Fibroblast of peridontal ligament (primary cell): ENCODE measurements around the gene SPRED1.
"Not testable (repeated sequence)": the region's sequence is repeated elsewhere in the genome, so short reads cannot be mapped to it uniquely, and the experiment has no call there.

Experiments
- DNase-seq: peaks from one replicate; pipeline ENCODE4 v3.0.0-alpha.2; 2010; ENCODE audit errors: extremely low read depth

The SPRED1 gene

GRCh38 chr15:38231436-38231835, 21.2 kb upstream of the SPRED1 start:
- DNase-seq: no peak

- not testable (repeated sequence) for DNase-seq
Measured at GRCh38 chr15:38237021-38237420, 15.6 kb upstream of the SPRED1 start.

GRCh38 chr15:38238311-38238710, 14.3 kb upstream of the SPRED1 start:
- DNase-seq: no peak

- DNase-seq: peak; percentile 9
Measured at GRCh38 chr15:38242055-38242454, 10.6 kb upstream of the SPRED1 start.

- no peak for DNase-seq
Measured at GRCh38 chr15:38243278-38244055, 9.2 kb upstream of the SPRED1 start.

GRCh38 chr15:38247336-38247735, 5.3 kb upstream of the SPRED1 start:
- DNase-seq: peak; percentile 25

- DNase-seq: peak; percentile 69
Measured at GRCh38 chr15:38253351-38253781, 730 bp downstream of the SPRED1 start.

- DNase-seq: peak; percentile 61
Measured at GRCh38 chr15:38254051-38254883, 1.6 kb downstream of the SPRED1 start.

- DNase-seq: peak; percentile 43
Measured at GRCh38 chr15:38255690-38256089, 3.1 kb downstream of the SPRED1 start.

- DNase-seq: peak; percentile 40
Measured at GRCh38 chr15:38257676-38258075, 5.0 kb downstream of the SPRED1 start.

GRCh38 chr15:38259134-38259533, 6.5 kb downstream of the SPRED1 start:
- no peak for DNase-seq

GRCh38 chr15:38260077-38260476, 7.4 kb downstream of the SPRED1 start:
- DNase-seq: no peak

GRCh38 chr15:38263251-38263650, 10.6 kb downstream of the SPRED1 start:
- no peak for DNase-seq

- DNase-seq: peak; percentile 63
Measured at GRCh38 chr15:38263996-38264395, 11.4 kb downstream of the SPRED1 start.

GRCh38 chr15:38266247-38266986, 13.8 kb downstream of the SPRED1 start:
- peak; percentile 69 for DNase-seq

GRCh38 chr15:38267421-38268022, 14.9 kb downstream of the SPRED1 start:
- DNase-seq: no peak

- no peak for DNase-seq
Measured at GRCh38 chr15:38271144-38271543, 18.5 kb downstream of the SPRED1 start.

GRCh38 chr15:38271895-38272294, 19.3 kb downstream of the SPRED1 start:
- DNase-seq: no peak

- not testable (repeated sequence) for DNase-seq
Measured at GRCh38 chr15:38272431-38272830, 19.8 kb downstream of the SPRED1 start.

GRCh38 chr15:38274135-38274534, 21.5 kb downstream of the SPRED1 start:
- DNase-seq: no peak

- DNase-seq: peak; percentile 42
Measured at GRCh38 chr15:38275959-38276358, 23.3 kb downstream of the SPRED1 start.

GRCh38 chr15:38277281-38277680, 24.6 kb downstream of the SPRED1 start:
- DNase-seq: not testable (repeated sequence)
